Adrenal gland (tissue), 5 donors: ENCODE results near the gene GDF11.

Experiments
- CTCF ChIP-seq, 6 experiments: fragments of 450-650 bp in 4 of 6; fragments of 200-600 bp in 2 of 6; sonication (generic) in 1 of 6; IDR thresholded peaks; 1 replicate in 5 of 6; 2 replicates in 1 of 6; pipeline versions ENCODE4 v1.5.1 to v1.8.0; 2016 to 2021; ENCODE audit warnings: antibody characterized with exemption in 6 of 6, mild to moderate bottlenecking in 2 of 6, moderate library complexity in 1 of 6
- POLR2A ChIP-seq, 2 donors: fragments of 450-650 bp; IDR thresholded peaks; one replicate each; pipeline ENCODE4 v1.6.1; 2017; ENCODE audit warnings: antibody characterized with exemption in 2 of 2, mild to moderate bottlenecking in 2 of 2, moderate library complexity in 1 of 2
- donor health status: DM: no; HTN: no; CAD: no.

GRCh38 chr12:55715833-55716581, 26.9 kb upstream of the GDF11 start, which contains the start of gene BLOC1S1:
- TF ChIP-seq CTCF (IDR thresholded peaks at IDR 0.05) (peak in 3 of 6 experiments; percentile 8 to 19 (median 10)), POLR2A (IDR thresholded peaks at IDR 0.05) (peak in 1 of 2 donors; percentile 59)
